OCI-LY1 (cell line): ENCODE results near the gene FAM117B.

Experiments
- H2AFZ ChIP-seq: fragments of 200-600 bp; sonication (generic), shearing (Covaris generic); 2 replicates; pipeline ENCODE4 v1.6.0; 2014; ENCODE audit warnings: antibody characterized with exemption, mild to moderate bottlenecking, low read length
- H3F3A ChIP-seq: fragments of 200-600 bp; sonication (generic), shearing (Covaris generic); 2 replicates; pipeline ENCODE4 v1.6.0; 2014; ENCODE audit warnings: mild to moderate bottlenecking, antibody characterized with exemption, low read length, moderate library complexity; ENCODE audit not compliant: insufficient read depth
- H3K27ac ChIP-seq: fragments of 200-600 bp; sonication (generic); 2 replicates; pipeline ENCODE4 v1.5.1; 2014; ENCODE audit warnings: low read length, mixed run types, mild to moderate bottlenecking, low read depth; ENCODE audit not compliant: poor library complexity, severe bottlenecking
- H3K27me3 ChIP-seq: fragments of 200-600 bp; sonication (generic); 2 replicates; pipeline ENCODE4 v1.6.0; 2014; ENCODE audit warnings: antibody characterized with exemption, mild to moderate bottlenecking, low read length, moderate library complexity; ENCODE audit not compliant: insufficient read depth
- H3K36me3 ChIP-seq: fragments of 200-600 bp; sonication (generic); 2 replicates; pipeline ENCODE4 v1.6.1; 2014; ENCODE audit warnings: mild to moderate bottlenecking, antibody characterized with exemption, low read length, moderate library complexity, mixed read lengths; ENCODE audit not compliant: insufficient read depth
- H3K4me1 ChIP-seq: fragments of 200-600 bp; sonication (generic); 2 replicates; pipeline ENCODE4 v1.5.1; 2014; ENCODE audit warnings: mild to moderate bottlenecking, low read length, moderate library complexity; ENCODE audit not compliant: insufficient read depth, severe bottlenecking
- H3K4me2 ChIP-seq: fragments of 200-600 bp; sonication (generic), shearing (Covaris generic); 2 replicates; pipeline ENCODE4 v1.6.1; 2014; ENCODE audit warnings: low read length
- H3K4me3 ChIP-seq: fragments of 200-600 bp; sonication (generic); 2 replicates; pipeline ENCODE4 v1.5.1; 2014; ENCODE audit warnings: low read length, low read depth, mild to moderate bottlenecking, mixed read lengths; ENCODE audit not compliant: poor library complexity, severe bottlenecking
- H3K79me2 ChIP-seq: fragments of 200-600 bp; shearing (Covaris generic); 2 replicates; pipeline ENCODE4 v1.6.1; 2016; ENCODE audit warnings: mixed run types, low read length, mixed read lengths; ENCODE audit not compliant: insufficient read depth
- H3K9ac ChIP-seq: fragments of 200-600 bp; sonication (generic), shearing (Covaris generic); 2 replicates; pipeline ENCODE4 v1.6.1; 2014; ENCODE audit warnings: mild to moderate bottlenecking, low read length, mixed read lengths
- H3K9me2 ChIP-seq: fragments of 200-600 bp; sonication (generic), shearing (Covaris generic); 2 replicates; pipeline ENCODE4 v1.6.1; 2014; ENCODE audit warnings: low read depth, mild to moderate bottlenecking, low read length, mixed read lengths
- H3K9me3 ChIP-seq: fragments of 200-600 bp; shearing (Covaris generic); 2 replicates; pipeline ENCODE4 v1.6.1; 2014; ENCODE audit warnings: low read length, mixed read lengths
- H4K20me1 ChIP-seq: fragments of 200-600 bp; sonication (generic), shearing (Covaris generic); 2 replicates; pipeline ENCODE4 v1.6.0; 2016; ENCODE audit warnings: mild to moderate bottlenecking, low read length; ENCODE audit not compliant: insufficient read depth
- EZH2 ChIP-seq: fragments of 200-600 bp; sonication (generic), shearing (Covaris generic); IDR thresholded peaks from 2 replicates; pipeline ENCODE4 v1.8.0; 2017; ENCODE audit warnings: borderline replicate concordance, mixed run types, mild to moderate bottlenecking, antibody characterized with exemption, low read length, moderate library complexity, mixed read lengths
- TF ChIP-seq, protein P1 (sequence below): fragments of 200-600 bp; sonication (generic), shearing (Covaris generic); IDR thresholded peaks from 2 replicates; pipeline ENCODE4 v1.5.1; 2017; ENCODE audit warnings: mild to moderate bottlenecking, antibody characterized with exemption, low read length, moderate library complexity, mixed read lengths

The FAM117B gene

GRCh38 chr2:202592566-202592965, 42.2 kb upstream of the FAM117B start:
- H3K4me3 ChIP-seq = no peak overlapping the region
- H3F3A ChIP-seq = no peaks in the 10 kb centered on the region
- H3K27ac ChIP-seq = no peak overlapping the region
- H3K79me2 ChIP-seq = no peaks in the 10 kb centered on the region
- H3K36me3 ChIP-seq = no peaks in the 10 kb centered on the region
- no peak overlapping the region for H3K9ac ChIP-seq
- H2AFZ ChIP-seq = no peak overlapping the region
- no peaks in the 10 kb centered on the region for H4K20me1 ChIP-seq
- H3K27me3 ChIP-seq = no peaks in the 10 kb centered on the region
- H3K4me1 ChIP-seq = peaks cover 8% of the 10 kb centered on the region
- no peak overlapping the region for H3K4me2 ChIP-seq
- no peaks in the 10 kb centered on the region for H3K9me2 ChIP-seq
- H3K9me3 ChIP-seq = no peaks in the 10 kb centered on the region
- no peak for TF ChIP-seq EZH2
- TF ChIP-seq, protein P1, sequence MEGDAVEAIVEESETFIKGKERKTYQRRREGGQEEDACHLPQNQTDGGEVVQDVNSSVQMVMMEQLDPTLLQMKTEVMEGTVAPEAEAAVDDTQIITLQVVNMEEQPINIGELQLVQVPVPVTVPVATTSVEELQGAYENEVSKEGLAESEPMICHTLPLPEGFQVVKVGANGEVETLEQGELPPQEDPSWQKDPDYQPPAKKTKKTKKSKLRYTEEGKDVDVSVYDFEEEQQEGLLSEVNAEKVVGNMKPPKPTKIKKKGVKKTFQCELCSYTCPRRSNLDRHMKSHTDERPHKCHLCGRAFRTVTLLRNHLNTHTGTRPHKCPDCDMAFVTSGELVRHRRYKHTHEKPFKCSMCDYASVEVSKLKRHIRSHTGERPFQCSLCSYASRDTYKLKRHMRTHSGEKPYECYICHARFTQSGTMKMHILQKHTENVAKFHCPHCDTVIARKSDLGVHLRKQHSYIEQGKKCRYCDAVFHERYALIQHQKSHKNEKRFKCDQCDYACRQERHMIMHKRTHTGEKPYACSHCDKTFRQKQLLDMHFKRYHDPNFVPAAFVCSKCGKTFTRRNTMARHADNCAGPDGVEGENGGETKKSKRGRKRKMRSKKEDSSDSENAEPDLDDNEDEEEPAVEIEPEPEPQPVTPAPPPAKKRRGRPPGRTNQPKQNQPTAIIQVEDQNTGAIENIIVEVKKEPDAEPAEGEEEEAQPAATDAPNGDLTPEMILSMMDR = no peak

- TF ChIP-seq, protein P1 = no peak
- TF ChIP-seq EZH2 = no peak
- H3K79me2 ChIP-seq = no peaks in the 10 kb centered on the region
- H3K27me3 ChIP-seq = no peaks in the 10 kb centered on the region
- H4K20me1 ChIP-seq = no peaks in the 10 kb centered on the region
- H3K9me2 ChIP-seq = no peaks in the 10 kb centered on the region
- no peak overlapping the region for H3K9ac ChIP-seq
- no peak overlapping the region for H2AFZ ChIP-seq
- no peaks in the 10 kb centered on the region for H3K36me3 ChIP-seq
- H3K4me2 ChIP-seq = no peak overlapping the region
- no peaks in the 10 kb centered on the region for H3K9me3 ChIP-seq
- no peak overlapping the region for H3K4me3 ChIP-seq
- no peaks in the 10 kb centered on the region for H3F3A ChIP-seq
- H3K27ac ChIP-seq = no peak overlapping the region
- H3K4me1 ChIP-seq = peaks cover 4% of the 10 kb centered on the region
These were observed 35.7 kb upstream of the FAM117B start for GRCh38 chr2:202599105-202599504.

- no peak overlapping the region for H3K4me3 ChIP-seq
- no peak overlapping the region; the same call in 1 of the 2 replicates for H2AFZ ChIP-seq
- no peaks in the 10 kb centered on the region for H3K9me3 ChIP-seq
- peaks cover 4% of the 10 kb centered on the region for H3K4me1 ChIP-seq
- H3K4me2 ChIP-seq = no peak overlapping the region
- no peaks in the 10 kb centered on the region for H3K36me3 ChIP-seq
- TF ChIP-seq, protein P1 = no peak
- no peak for TF ChIP-seq EZH2
- no peaks in the 10 kb centered on the region for H3K27me3 ChIP-seq
- H3K9me2 ChIP-seq = no peaks in the 10 kb centered on the region
- no peaks in the 10 kb centered on the region for H3F3A ChIP-seq
- no peaks in the 10 kb centered on the region for H3K79me2 ChIP-seq
- H3K27ac ChIP-seq = no peak overlapping the region
- H4K20me1 ChIP-seq = no peaks in the 10 kb centered on the region
- H3K9ac ChIP-seq = no peak overlapping the region
These were observed 34.9 kb upstream of the FAM117B start for GRCh38 chr2:202599911-202600310.
